NCI-H748 (cell line): Measurements from ENCODE around the gene GIMAP8.

Source experiments
- DNase-seq: peaks from one replicate; lab custom pipeline; 2025; ENCODE audit not compliant: unreplicated experiment; lab: John Stamatoyannopoulos, UW

Gene GIMAP8

DNA sequence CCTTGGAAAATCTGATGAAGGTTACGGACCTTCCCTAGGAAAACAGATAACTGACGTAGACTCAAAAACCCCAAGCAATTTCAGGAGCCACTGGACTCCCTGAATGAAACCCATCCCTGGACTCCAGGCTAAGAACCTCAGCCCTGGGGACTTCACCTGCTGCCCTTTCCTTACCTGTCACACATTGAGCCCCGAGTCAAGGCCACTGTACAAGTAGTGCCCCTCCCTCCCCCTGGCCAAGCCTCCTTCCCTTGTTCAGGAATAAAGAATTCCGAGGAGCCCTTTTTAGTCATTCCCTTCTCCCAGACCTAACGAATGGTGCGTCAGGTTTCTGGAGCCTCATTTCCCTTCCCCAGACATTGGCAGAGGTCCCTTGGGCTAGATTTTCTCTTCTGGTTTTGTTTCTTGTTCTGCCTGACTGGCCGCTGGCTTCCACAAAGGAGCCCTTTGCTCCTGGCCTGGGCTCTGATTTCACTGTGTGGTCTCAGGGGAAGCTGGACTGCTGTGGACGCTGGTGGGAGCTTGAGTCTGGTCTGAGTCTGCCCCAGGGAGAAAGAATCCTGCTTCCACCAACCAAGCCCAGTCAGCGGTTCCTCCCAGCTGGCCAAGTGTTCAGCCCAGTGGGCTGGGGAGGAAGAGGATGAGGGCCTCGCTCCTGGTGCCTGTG is 39.6 kb upstream of the GIMAP8 start:
- DNase-seq = no peak

DNA sequence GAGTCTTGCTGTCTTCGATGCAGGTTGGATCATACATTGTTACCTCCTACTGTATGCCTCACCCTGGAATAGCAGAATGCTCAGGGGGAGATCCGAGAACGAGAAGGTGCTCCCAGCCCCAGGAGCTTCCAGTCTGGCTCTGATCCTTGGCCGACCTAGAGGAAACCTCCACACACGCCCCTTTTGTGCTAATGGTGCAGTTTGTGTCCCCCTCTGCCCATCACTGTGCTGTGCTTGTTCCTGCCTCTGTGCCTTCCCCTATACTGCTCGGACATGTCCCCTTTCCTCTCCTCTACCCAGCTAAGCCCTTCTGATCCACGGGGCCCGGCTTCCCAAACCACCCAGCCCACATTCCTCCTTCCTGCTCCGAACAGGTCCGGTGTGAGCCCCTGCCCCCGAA is 38.8 kb upstream of the GIMAP8 start:
- no peak for DNase-seq

DNA sequence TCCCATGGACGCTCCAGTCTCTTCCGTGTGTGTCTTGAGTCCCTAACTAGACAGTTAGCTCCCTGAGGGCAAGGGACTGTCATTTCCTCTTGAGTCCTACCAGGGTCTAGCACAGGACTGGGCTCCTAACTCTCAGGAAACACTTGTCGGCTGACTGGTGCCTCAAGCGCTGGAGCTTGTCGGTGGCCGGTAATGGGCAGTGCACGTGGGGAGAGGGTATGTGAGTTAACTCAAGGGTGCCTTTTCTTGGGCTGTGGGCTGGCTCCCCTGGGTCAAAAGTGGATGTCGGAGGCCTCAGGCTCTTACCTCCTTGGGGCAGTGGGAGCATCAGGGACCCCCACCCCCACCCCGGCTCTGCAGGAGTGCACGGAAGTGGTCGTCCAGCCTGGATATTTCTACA is 38.4 kb upstream of the GIMAP8 start:
- DNase-seq = no peak

DNA sequence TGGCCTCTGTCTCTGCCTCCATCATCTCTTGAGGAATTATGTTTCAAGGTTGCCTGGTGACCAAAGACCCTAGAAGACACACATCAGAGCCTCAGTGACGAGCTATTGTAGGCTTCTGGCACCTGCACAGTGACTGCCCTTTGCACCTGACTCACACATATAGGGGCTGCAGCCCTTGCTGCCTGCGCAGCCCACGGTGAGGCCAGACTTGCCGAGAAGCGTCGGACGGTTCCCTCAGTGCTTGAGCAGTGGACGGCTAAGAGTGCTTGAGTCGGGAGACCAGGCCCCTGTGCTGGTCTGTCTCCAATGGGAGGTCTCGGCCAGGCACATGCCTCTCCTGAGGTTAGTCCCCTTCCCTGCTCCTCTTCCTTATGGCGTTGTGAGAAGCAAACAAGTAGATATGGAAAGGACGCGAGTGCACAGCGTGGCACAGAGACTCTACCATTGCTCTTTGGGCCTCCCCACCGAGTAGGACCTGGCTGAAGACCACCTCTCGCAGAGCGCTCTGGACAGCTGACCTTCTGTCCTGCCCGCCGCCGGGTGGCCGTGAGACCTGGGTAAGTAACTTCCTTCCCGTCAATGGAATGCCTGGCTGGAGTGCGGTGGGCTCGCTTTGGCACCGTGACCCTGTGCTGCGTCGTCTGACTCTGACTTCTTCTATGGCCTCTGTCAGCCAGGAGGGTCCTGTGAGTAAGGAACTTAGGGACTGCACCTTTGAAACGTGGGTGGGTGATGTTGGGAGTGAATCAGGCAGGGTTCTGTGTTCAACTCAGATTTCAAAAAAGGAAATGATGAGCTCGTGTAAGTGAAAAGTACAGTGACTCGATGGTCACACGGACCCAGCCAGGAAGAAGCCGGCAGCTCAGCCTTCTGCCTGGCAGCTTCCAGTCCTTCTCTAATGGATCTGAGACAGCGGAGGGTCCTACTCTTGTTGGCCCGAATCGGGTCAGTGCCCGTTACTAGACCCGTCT is 37.6 kb upstream of the GIMAP8 start:
- DNase-seq = no peak

DNA sequence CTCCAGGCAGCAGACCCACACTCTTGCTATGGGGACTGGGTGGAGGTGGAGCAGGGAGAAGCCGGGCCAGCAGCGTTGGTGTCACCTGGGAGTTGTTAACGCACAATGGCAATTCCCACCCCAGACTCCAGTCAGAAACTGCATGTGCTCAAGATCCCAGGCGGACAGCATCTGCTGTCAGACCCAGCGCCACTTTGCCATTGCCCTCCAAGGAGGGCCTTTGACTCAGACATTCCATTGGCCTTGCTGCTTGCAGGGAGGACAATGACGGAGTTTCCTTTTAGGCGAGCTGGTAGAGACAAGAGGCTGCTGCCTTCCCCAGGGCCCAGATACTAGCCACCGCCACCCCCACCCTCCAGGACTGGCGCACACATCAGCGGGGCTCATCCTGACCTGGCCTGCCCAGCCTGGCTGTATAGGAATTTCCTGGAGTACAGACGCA is 36.8 kb upstream of the GIMAP8 start:
- DNase-seq = no peak

DNA sequence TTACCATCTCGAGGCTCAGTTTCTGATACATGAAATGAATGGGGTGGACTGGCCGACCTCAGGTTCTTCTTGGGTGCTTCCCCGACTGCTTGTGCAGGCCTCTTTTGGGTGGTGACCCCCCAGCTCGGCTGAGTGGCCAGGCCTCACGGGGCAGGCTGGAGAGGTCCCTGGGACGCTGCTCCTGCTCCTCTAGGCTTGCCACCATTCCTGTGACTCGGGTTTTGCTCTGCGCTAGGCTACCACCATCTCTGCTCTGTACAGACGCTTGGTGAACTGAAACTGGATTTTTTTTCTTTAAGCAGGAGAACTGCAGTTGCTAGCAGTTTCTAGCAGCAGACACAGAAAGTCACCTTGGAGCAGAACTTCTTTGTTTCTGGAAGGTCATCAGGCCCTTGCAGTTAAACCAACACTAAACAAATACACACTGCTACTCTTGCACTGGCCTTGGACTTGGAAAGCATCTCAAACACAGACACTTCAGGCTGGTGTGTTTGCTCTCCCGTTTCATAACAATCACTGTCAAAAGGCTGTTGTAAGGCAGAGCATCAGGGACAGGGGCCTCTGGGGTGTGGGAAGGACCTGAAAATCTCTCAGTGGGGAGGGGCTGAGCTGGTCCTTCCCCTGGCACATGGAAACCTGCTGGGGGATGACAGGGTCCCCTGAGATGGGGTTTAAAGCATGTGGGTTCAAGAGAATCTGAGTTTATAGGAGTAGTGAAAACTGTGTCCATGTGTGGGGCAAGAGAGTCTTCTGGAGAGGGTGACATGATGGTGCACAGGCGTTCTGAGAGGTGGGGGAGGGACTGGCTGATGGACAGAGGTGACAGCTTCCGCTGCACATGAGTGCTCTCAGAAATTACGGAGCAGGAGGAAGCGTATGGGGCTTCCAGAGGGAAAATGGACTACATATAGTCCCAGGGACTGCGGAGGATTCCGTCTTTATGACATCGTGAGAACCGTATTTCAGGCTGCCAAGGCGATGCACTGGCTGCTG is 35.0 kb upstream of the GIMAP8 start:
- no peak for DNase-seq

DNA sequence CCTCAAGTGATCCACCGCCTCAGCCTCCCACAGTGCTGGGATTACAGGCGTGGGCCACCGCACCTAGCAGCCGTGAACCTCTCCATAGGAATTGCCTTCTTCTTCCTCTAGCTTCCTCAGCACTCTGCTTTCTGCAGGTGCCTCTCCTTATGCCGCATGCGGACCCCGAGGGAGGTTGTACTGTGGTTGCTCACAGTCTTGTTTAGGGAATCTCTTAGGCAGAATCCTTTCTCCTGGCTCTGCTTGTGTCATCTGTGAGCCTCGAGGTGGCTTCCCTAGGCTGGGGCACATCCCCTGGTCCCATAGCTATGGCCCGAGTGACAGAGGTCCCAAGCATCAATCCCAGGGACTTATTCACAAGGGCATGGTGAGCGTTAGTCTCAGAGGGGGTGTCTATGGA is 33.2 kb upstream of the GIMAP8 start:
- no peak for DNase-seq

DNA sequence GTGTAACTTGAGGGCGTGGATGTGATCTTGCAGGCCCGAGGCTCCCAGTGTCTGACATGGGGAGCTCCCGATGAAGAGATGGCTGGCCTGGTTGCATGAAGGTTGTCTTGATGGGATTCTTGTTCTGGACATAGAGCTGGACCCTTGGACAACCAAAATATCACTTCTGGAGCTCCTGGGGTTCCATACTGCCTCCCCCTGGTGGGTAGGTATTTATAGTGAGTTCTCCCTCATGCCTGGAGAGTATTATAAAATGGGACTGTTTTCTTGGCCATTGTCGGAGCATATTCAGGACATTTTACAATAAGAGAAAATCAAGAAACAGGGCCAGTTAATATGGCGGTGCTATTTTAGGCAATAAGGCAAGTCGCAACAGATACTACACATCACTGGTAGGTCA is 32.6 kb upstream of the GIMAP8 start:
- DNase-seq = no peak

DNA sequence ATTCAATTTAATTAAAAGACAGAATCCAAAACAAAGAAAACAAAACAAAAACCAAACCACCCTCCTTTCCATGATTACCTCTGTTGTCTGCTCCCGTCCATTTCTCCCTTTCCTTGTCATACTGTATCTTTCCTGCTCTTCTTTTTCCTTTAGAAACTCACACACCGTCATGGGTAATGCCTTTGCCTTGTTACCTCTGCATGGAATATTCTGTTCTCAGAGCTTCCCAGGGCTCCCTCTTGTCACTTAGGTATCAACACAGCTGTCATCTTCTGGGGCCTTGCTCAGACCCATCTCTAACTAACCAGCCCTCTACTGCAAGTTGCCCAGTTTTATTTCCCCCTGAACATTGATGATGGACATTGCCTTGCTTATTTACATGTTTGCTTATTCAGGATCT is 30.2 kb upstream of the GIMAP8 start:
- DNase-seq = no peak

DNA sequence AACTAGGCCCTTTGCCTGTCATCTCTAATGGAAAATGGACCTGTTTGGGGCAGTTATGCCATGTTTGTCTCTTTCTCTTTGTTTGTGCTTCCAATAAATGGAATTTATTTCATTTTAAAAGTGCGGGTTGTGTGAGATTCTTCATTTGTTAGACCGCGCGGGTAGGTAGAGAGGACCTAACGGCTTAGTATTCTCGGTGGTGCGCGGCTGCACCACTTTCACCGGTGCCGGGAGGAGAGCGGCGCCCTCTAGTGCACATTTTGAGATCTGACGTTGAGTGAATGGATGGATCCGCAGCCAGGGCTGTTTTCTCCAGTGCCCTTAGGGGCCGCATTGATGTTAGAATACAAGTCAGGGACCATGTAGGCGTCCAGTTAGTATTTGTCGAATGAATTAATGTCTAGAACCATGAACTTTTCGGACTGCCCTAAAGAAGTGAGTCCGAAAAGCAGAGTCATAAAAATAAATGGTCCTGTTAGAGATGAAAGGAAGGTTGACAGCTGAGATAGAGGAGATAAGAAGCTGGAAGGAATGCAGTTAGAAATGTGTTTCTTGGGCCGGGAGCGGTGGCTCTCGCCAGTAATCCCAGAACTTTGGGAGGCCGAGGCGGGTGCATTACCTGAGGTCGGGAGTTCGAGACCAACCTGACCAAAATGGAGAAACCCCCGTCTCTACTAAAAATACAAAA is 29.3 kb upstream of the GIMAP8 start:
- DNase-seq = peak; percentile 76

DNA sequence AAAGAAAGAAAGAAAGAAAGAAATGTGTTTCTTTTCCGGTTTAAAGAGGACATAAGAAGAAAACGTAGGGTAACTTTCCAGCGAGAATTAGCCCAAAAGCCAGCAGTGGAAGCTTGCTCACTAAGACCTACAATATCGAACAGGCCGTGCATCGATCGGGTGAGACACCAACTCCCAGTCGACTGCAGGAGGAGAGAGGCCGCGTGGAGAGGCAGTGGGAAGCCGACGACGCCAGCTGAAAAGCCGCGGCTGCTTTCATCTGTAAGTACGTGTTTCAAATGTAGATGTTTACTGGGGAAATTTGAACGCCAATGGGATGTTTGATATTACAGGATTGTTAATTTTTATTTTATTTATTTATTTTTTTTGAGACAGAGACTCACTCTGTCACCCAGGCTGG is 28.6 kb upstream of the GIMAP8 start:
- DNase-seq = no peak

DNA sequence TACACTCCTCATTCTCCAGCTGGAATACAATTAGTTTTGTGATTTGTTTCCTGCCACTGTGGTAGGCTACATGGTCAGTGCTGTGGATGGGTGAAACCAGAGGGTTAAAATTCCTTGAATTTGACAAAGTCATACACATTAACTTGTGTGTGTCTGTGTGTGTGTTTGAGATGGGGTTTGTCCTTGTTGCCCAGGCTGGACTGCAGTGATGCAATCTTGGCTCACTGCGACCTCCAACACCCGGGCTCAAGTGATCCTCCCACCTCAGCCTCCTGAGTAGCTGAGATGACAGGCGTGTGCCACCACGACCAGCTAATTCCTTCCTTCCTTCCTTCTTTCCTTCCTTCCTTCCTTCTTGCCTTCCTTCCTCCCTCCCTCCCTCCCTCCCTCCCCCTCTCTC is 24.8 kb upstream of the GIMAP8 start:
- no peak for DNase-seq

DNA sequence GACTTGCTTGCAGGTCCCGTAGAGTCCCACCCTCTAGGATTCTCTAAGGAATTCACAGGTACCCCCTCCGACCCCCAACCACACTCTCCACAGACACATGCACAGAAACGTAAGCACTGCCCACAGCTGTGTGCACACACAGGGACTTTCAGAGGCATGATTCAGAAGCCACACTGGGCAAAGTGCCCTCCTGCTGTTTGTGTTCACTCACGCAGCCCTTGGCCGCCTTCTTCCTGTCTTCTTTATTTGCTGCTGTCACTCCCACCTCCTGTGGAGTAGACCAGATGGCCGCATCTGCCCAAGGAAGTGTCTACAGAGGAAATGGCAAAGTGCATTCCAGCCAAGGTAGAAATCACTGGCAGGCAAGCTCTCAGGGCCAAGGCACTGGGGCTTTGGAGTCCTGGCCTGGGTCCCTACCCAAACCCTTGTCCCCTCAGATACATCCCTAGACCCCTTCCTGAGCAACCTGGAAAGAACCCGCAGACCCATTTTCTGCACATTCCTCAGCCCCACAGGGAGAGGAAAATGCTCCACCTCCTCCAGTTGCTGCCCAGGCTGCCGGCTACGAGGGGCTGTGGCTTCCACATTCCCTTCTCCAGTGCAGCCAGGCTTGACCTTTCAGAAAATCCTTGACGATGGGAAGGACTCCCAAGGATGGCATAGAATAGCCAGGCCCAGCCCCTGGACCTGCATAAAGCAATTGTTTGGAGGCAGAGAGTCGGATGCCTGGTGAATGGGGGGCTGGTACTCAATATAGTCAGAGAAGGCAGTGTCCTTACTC is 21.6 kb upstream of the GIMAP8 start:
- DNase-seq = no peak

DNA sequence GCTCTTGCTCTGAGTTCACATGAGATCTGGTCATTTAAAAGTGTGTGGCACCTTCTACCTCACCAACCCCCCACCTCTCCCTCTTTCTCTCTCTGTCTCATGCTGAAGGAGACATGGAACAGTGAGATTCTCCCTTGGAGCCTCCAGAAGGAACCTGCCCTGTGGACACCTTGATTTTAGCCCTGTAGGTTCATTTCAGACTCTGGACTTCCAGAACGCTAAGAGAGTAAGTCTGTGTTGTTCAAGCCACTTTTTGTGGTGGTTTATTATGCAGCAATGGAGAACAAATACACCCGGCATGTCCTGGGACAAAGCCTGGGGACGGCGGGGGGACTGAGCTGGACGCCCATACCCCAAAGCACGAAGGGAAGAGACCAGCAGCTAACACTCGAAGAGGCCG is 20.7 kb upstream of the GIMAP8 start:
- no peak for DNase-seq

DNA sequence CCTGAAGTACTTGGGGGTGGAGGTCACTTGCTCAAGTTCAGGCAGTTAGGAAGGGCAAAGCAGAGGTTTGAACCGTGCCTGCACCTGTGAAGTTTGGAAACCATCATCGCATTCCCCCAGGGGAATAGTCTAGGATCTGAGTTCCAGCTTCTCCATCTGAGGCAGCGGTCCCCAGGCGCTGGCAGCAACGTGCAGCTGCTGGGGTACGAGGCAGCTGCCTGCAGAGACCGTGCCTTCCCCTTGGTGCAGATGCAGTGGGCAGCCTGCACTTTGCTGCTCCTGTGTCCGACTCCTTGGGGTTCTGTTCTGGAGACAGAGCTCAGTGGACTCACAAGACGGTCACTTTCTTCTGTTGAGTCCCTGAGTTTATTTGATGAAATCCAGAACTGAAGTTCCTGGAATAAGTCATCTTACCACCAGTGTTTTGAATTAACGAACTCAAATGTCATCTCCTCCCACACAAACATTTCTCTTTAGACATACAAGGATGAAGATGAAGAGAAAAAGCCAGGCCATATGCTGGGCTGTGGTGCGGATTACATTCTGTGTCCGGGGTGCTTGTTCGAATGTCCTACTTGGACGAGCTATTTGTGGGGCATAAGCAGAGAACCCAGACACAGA is 19.9 kb upstream of the GIMAP8 start:
- no peak for DNase-seq

DNA sequence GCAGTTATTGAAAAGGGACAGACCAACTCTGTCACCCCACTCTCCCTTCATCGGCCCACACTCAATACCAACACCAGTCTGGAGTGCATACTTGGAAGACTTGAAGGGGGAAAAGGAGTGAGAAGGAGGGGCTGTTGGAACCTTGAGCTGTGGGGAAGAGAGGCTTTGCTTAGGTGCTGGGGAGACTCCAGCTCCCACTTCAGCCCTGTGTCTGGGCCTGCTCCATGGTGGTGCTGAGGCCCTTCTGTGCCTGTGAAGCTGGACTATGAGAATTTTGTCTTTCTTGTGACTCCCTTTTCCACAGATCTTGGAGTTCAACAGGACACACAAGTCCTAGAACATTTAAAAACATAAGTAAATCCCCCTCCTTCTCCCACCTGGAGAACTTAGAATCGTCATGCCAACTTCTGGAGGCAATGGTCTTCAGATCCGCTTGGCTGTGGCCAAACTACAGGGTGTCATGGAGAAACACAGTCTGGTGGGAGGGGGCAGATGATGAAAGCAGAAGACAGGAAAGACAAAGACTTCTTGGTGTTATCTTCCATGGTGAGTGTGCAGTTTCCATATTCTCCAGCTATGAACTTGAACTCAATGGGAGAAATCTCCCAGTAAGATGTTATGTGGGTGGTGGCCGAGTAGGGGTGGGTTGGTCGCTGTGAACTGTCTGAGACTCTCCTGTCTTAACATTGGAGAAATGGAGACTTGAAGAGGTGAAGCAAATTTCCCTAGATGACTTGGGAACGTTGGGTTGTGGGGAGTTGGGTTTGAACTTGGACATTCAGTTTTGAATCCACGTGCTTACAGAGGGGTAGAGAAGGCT is 18.4 kb upstream of the GIMAP8 start:
- no peak for DNase-seq

DNA sequence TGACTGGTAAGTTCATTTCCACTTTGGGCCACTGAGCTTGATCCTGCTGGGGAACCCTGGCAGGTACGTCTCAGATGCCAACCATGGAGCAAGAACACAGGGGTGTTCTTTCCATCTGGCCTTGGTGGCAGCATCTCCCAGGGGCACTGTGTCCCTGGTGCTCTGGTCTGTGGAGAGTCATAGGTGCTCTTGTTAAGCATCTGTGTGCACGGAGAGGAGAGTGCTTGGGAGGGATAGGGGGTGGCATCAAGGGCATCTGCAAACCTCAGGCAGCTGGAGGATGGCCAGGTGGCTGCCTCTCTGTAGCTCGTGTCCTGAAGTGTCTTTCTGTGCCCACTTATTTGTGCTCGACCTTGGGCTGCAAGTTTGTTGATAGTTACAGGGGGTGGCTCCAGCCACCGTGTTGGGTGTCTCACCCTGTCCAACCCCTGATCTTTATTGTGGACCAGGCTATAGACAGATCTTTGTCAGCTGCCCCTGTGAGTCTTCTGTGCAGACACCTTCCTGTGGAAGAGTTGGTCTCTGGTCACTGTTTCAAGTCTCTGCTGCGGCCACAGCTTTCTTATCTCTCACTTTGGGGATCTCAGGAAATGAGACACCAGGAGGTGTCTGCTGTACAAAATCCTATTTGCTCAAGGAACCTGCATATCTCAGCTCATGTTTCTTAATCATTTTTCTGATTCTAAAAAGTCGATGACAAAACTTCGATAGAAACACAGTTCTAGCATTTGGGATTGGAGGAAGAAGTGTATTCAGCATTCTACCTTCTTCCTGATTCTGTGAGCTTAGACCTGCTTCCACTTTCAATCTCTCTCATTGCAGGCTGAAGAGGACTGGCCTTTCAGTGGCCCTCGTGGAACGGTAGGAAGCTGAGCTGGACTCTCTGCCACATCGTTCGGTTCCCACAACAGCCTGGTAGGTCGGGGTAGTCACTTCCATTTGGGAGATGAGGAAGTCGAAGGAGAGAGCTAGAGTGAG is 17.2 kb upstream of the GIMAP8 start:
- no peak for DNase-seq
